Activated B cell treated with CpG ODN at 0.5 μM for 24 hours (primary cell): ENCODE results near the gene CXCL14. TPM values are rescaled to one million over a fixed set of nuclear protein-coding genes. Genes with fewer than 3 reads are reported as not detected.

Source experiments
- ATAC-seq: fragments of 200-7000 bp; cut with Tn5 transposase; one replicate; pipeline ENCODE4 v1.10.0; 2021; ENCODE audit warnings: low read depth, mild to moderate bottlenecking, moderate library complexity
- CTCF ChIA-PET: fragments of 350-600 bp; sonication (Branson Sonifier 250); formaldehyde crosslinking; loops from one replicate; lab custom pipeline; 2021; ENCODE audit warnings: antibody characterized with exemption; lab: Charles Lee
- POLR2A ChIA-PET: fragments of 350-600 bp; sonication (Branson Sonifier 250); formaldehyde crosslinking; loops from one replicate; lab custom pipeline; 2021; ENCODE audit warnings: antibody characterized with exemption; lab: Charles Lee
- DNase-seq: peaks from one replicate; pipeline ENCODE4 v3.0.0; 2022
- H3K27ac Mint-ChIP-seq: one replicate; pipeline ENCODE4 v1.8.0; 2020; ENCODE audit warnings: mixed read lengths
- H3K27me3 Mint-ChIP-seq: one replicate; pipeline ENCODE4 v1.8.0; 2021; ENCODE audit warnings: mixed read lengths
- H3K36me3 Mint-ChIP-seq: one replicate; pipeline ENCODE4 v1.8.0; 2021; ENCODE audit warnings: low read depth, mixed read lengths
- H3K4me1 Mint-ChIP-seq: one replicate; pipeline ENCODE4 v1.8.0; 2021; ENCODE audit warnings: mixed read lengths
- H3K4me3 Mint-ChIP-seq: one replicate; pipeline ENCODE4 v1.8.0; 2020; ENCODE audit warnings: mild to moderate bottlenecking, mixed read lengths
- H3K9me3 Mint-ChIP-seq: one replicate; pipeline ENCODE4 v1.8.0; 2020; ENCODE audit warnings: mixed read lengths
- intact Hi-C: fragments of 100-400 bp; cut with micrococcal nuclease; formaldehyde crosslinking; loops from one replicate; pipeline ENCODE4 v1.15.1; 2024
- total RNA-seq: library from RNA; stranded (reverse); gene quantifications from 2 replicates; pipeline ENCODE4 v1.2.3, GENCODE V29; 2022
- TF ChIP-seq, protein P1 (sequence below): fragments of 200-600 bp; IDR thresholded peaks from one replicate; pipeline ENCODE4 v1.8.0; 2022; ENCODE audit warnings: antibody characterized with exemption, mild to moderate bottlenecking

The CXCL14 gene
- total RNA-seq, 1 donor from 2014 or later = not detected

DNA sequence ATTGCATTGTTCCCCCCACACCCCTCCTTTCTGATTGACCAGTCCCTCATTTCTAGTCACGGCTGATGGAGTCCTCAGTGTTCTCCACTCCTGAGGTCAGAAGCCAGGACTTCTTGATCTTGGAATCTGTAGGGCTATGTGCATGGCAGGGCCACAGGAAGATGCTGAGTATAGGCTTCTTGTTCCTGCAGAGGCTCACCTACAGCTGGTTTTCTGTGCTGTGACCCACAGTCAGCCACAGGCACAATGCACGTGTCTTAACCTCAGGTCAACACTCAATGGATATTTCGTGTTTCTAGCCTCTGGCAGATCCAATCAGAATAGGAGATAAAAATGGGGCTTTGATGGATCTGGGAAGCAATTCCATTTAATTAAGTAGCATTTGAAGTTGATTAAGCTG, 14.3 kb upstream of the CXCL14 start:
- Mint-ChIP-seq H3K36me3 (no peaks in the 10 kb centered on the region), H3K27me3 (peaks cover 7% of the 10 kb centered on the region), H3K27ac (no peak overlapping the region), H3K9me3 (no peaks in the 10 kb centered on the region), H3K4me1 (no peaks in the 10 kb centered on the region), H3K4me3 (no peak overlapping the region)
- intact Hi-C loops = no loop called here
- ATAC-seq (no peak), DNase-seq (no peak)
- ChIA-PET POLR2A (no interaction called here), CTCF (interaction anchor here (1.8 kb wide), 1 partner anchor 27 kb away, joined by 4 read pairs; no protein-coding TSS in a partner anchor)
- TF ChIP-seq, protein P1, sequence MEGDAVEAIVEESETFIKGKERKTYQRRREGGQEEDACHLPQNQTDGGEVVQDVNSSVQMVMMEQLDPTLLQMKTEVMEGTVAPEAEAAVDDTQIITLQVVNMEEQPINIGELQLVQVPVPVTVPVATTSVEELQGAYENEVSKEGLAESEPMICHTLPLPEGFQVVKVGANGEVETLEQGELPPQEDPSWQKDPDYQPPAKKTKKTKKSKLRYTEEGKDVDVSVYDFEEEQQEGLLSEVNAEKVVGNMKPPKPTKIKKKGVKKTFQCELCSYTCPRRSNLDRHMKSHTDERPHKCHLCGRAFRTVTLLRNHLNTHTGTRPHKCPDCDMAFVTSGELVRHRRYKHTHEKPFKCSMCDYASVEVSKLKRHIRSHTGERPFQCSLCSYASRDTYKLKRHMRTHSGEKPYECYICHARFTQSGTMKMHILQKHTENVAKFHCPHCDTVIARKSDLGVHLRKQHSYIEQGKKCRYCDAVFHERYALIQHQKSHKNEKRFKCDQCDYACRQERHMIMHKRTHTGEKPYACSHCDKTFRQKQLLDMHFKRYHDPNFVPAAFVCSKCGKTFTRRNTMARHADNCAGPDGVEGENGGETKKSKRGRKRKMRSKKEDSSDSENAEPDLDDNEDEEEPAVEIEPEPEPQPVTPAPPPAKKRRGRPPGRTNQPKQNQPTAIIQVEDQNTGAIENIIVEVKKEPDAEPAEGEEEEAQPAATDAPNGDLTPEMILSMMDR = no peak

DNA sequence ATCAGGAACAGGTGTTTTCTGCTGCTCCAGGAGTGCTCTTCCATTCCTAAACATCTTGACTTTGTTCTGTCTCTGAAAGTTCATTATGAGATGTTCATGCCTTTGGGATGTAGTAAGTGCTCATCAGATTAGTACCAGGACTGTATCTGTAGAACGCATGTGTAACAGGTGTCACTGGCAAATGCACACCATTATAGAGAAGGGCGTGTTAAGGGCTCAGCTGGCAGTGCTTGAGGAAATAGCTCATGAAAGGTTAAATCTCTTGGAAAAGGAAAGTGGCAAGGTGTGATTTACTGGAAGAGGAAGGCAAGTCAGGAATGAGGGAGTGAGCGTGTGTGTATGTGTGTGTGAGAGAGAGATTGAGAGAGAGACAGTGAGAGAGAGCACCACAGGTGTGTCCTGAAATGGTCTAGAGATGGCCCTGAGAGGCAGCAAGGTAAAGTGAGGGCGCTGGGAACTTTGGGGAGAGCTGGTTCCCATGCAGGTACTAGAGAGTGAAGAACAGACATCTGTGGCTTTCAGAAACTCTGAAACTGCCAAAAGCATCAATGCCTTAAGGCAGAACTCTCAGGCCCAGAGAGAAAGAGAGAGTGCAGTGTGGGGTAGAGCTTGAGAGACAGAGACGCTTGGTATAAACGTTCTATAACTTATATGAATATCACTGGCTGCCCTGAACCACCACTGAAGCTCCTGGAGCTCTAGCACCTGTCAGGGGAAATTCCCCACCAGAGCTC, 13.7 kb upstream of the CXCL14 start:
- no peaks in the 10 kb centered on the region for H3K9me3 Mint-ChIP-seq
- ChIA-PET CTCF (interaction anchor here (1.8 kb wide), 1 partner anchor 26 kb away, joined by 4 read pairs; no protein-coding TSS in a partner anchor), POLR2A (no interaction called here)
- intact Hi-C loops = no loop called here
- H3K4me1 Mint-ChIP-seq = no peaks in the 10 kb centered on the region
- H3K27ac Mint-ChIP-seq = no peak overlapping the region
- no peak overlapping the region for H3K4me3 Mint-ChIP-seq
- no peaks in the 10 kb centered on the region for H3K36me3 Mint-ChIP-seq
- DNase-seq = no peak
- ATAC-seq = no peak
- TF ChIP-seq, protein P1 = no peak
- peaks cover 7% of the 10 kb centered on the region for H3K27me3 Mint-ChIP-seq

DNA sequence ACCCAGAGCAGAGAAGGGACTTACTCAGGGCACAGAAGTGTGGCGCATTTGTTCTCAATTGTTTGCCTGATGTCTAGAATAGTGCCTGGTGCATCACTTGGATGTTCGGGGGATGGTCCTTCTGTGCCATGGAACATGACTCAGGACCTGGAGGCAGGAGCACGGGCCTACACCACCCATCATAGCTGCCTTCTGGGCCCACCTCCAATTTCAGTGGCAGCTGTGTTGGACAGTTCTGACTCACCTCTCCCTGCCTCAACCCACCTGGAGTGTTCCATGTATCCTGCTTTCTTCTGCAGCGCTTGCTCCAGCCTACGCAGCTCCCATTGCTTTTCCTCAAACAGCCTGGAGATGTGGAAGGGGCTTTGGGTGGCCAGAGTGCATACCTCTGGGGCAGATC, 12.5 kb upstream of the CXCL14 start:
- no peaks in the 10 kb centered on the region for H3K4me1 Mint-ChIP-seq
- H3K9me3 Mint-ChIP-seq = no peaks in the 10 kb centered on the region
- ChIA-PET CTCF (no interaction called here), POLR2A (no interaction called here)
- TF ChIP-seq, protein P1 = no peak
- ATAC-seq = no peak
- no peak overlapping the region for H3K27ac Mint-ChIP-seq
- intact Hi-C loops = no loop called here
- no peaks in the 10 kb centered on the region for H3K36me3 Mint-ChIP-seq
- DNase-seq = no peak
- no peak overlapping the region for H3K4me3 Mint-ChIP-seq
- peaks cover 7% of the 10 kb centered on the region for H3K27me3 Mint-ChIP-seq

DNA sequence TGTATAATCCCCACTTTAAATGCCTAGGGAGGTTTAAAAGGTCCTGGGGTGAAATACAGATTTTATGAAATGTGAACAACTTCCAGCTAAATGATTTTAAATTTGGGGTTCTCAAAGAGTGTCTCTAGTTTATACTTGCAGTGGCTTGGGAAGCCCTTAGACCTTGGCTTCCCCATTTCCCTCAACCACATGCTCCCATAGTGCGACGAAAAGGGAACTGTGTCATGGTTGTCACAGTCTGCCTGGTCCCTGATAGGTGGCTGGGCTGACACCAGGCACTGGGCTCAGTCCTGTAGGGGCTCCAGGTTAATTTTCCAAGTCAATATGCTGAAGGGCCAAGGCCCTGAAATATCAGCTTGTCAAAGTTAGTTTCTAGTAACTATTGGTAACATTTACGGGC, 10.4 kb upstream of the CXCL14 start:
- no peaks in the 10 kb centered on the region for H3K4me1 Mint-ChIP-seq
- no peak for ATAC-seq
- ChIA-PET CTCF (no interaction called here), POLR2A (no interaction called here)
- TF ChIP-seq, protein P1 = no peak
- H3K27me3 Mint-ChIP-seq = peaks cover 10% of the 10 kb centered on the region
- no peak for DNase-seq
- intact Hi-C loops = no loop called here
- no peaks in the 10 kb centered on the region for H3K36me3 Mint-ChIP-seq
- no peak overlapping the region for H3K27ac Mint-ChIP-seq
- H3K4me3 Mint-ChIP-seq = no peak overlapping the region
- H3K9me3 Mint-ChIP-seq = no peaks in the 10 kb centered on the region

GRCh38 chr5:135587721-135588663, 9.2 kb upstream of the CXCL14 start:
- CTCF ChIA-PET = interaction anchor here (1.4 kb wide), 1 partner anchor 36 kb away, joined by 4 read pairs; no protein-coding TSS in a partner anchor
- POLR2A ChIA-PET = no interaction called here
- DNase-seq (no peak), ATAC-seq (no peak)
- intact Hi-C loops = no loop called here
- Mint-ChIP-seq H3K36me3 (no peaks in the 10 kb centered on the region), H3K4me1 (no peaks in the 10 kb centered on the region), H3K9me3 (no peaks in the 10 kb centered on the region), H3K27me3 (peaks cover 7% of the 10 kb centered on the region), H3K27ac (no peak overlapping the region), H3K4me3 (no peak overlapping the region)
- TF ChIP-seq, protein P1 = no peak
